Measurements from ENCODE around the gene TTN. TPM values are rescaled to one million over a fixed set of nuclear protein-coding genes. Genes with fewer than 3 reads are reported as not detected.

TTN gene
- total RNA-seq, 1 donor from 2014 or later = under 0.01 TPM

- no peak for FAIRE-seq
- Histone ChIP-seq H3K36me3 (ENCODE audit: control insufficient read depth, insufficient read depth, low read length) (no peaks in the 10 kb centered on the region), H3K4me3 (ENCODE audit: low read depth, low read length) (no peak overlapping the region), H3K27me3 (ENCODE audit: control insufficient read depth, insufficient read depth, low read length) (no peaks in the 10 kb centered on the region)
- no peak for DNase-seq (ENCODE audit: low read depth)
- no peak for TF ChIP-seq CTCF (IDR thresholded peaks at IDR 0.05; ENCODE audit: insufficient read depth, low read length, severe bottlenecking)
Measured at GRCh38 chr2:178827111-178827510, 19.9 kb upstream of the TTN start.

GRCh38 chr2:178825183-178825582 is 18.0 kb upstream of the TTN start:
- DNase-seq (ENCODE audit: low read depth) = peak; percentile 56
- Histone ChIP-seq H3K4me3 (ENCODE audit: low read depth, low read length) (no peak overlapping the region), H3K36me3 (ENCODE audit: control insufficient read depth, insufficient read depth, low read length) (no peaks in the 10 kb centered on the region), H3K27me3 (ENCODE audit: control insufficient read depth, insufficient read depth, low read length) (no peaks in the 10 kb centered on the region)
- TF ChIP-seq CTCF (IDR thresholded peaks at IDR 0.05; ENCODE audit: insufficient read depth, low read length, severe bottlenecking) = no peak
- FAIRE-seq = no peak

- TF ChIP-seq CTCF (IDR thresholded peaks at IDR 0.05; ENCODE audit: insufficient read depth, low read length, severe bottlenecking) = no peak
- DNase-seq (ENCODE audit: low read depth) = no peak
- Histone ChIP-seq H3K4me3 (ENCODE audit: low read depth, low read length) (no peak overlapping the region), H3K27me3 (ENCODE audit: control insufficient read depth, insufficient read depth, low read length) (no peaks in the 10 kb centered on the region), H3K36me3 (ENCODE audit: control insufficient read depth, insufficient read depth, low read length) (no peaks in the 10 kb centered on the region)
- no peak for FAIRE-seq
Measured at GRCh38 chr2:178824181-178824580, 17.0 kb upstream of the TTN start.

GRCh38 chr2:178819992-178820391 is 12.8 kb upstream of the TTN start:
- DNase-seq (ENCODE audit: low read depth) = no peak
- FAIRE-seq = no peak
- no peak for TF ChIP-seq CTCF (IDR thresholded peaks at IDR 0.05; ENCODE audit: insufficient read depth, low read length, severe bottlenecking)
- Histone ChIP-seq H3K36me3 (ENCODE audit: control insufficient read depth, insufficient read depth, low read length) (no peaks in the 10 kb centered on the region), H3K4me3 (ENCODE audit: low read depth, low read length) (no peak overlapping the region), H3K27me3 (ENCODE audit: control insufficient read depth, insufficient read depth, low read length) (no peaks in the 10 kb centered on the region)

- no peak for TF ChIP-seq CTCF (IDR thresholded peaks at IDR 0.05; ENCODE audit: insufficient read depth, low read length, severe bottlenecking)
- Histone ChIP-seq H3K36me3 (ENCODE audit: control insufficient read depth, insufficient read depth, low read length) (no peaks in the 10 kb centered on the region), H3K4me3 (ENCODE audit: low read depth, low read length) (no peak overlapping the region), H3K27me3 (ENCODE audit: control insufficient read depth, insufficient read depth, low read length) (no peaks in the 10 kb centered on the region)
- FAIRE-seq (no peak), DNase-seq (ENCODE audit: low read depth) (no peak)
Measured at GRCh38 chr2:178819147-178819875, 12.1 kb upstream of the TTN start.

- no peaks in the 10 kb centered on the region for H3K36me3 ChIP-seq (ENCODE audit: control insufficient read depth, insufficient read depth, low read length)
- DNase-seq (ENCODE audit: low read depth) = no peak
- TF ChIP-seq CTCF (IDR thresholded peaks at IDR 0.05; ENCODE audit: insufficient read depth, low read length, severe bottlenecking) = no peak
- FAIRE-seq = no peak
- H3K4me3 ChIP-seq (ENCODE audit: low read depth, low read length) = no peak overlapping the region
- H3K27me3 ChIP-seq (ENCODE audit: control insufficient read depth, insufficient read depth, low read length) = no peaks in the 10 kb centered on the region
Measured at GRCh38 chr2:178811901-178812300, 4.7 kb upstream of the TTN start.
